ENCODE measurements around the gene ADAM33. TPM values are rescaled to one million over a fixed set of nuclear protein-coding genes. Genes with fewer than 3 reads are reported as not detected.

ADAM33 gene
- total and polyA plus RNA-seq, 2 of the 8 experiments (the other 6 are each of a cell fraction or from before 2014, with no cell fraction given), result 4.2 to 6.0 TPM

DNA sequence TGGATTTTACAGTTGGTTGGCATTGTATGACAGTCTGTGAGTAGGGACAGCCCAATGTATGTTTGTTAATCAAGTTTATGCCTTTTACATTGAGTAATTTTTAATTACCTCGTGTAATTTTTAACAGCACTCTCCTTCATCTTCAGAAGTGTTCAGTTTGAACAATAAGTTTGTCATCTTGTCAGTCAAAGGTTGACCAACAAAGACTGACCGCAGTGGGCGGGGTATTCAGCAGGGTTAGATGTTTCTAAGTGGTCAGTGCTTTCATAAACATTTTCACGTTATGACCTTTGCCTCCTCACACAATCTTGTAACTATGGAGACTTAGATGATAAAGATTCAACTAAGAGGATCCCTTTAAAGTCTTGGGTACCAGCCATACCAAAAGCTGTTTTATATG lies 59.4 kb downstream of the ADAM33 start:
- no peak overlapping the region for H3K27ac ChIP-seq (ENCODE audit: low read depth, low read length)
- no peaks in the 10 kb centered on the region for H3K9me3 ChIP-seq (ENCODE audit: insufficient read depth in 2 of 2, low read depth in 1 of 2, low read length in 1 of 2)
- H4K91ac ChIP-seq (replicated peaks; ENCODE audit: insufficient read length, low read length), result no peak overlapping the region
- no peak overlapping the region for H2AK5ac ChIP-seq (ENCODE audit: low read depth, low read length)
- H3K18ac ChIP-seq (ENCODE audit: extremely low read depth, low read length), result no peak overlapping the region
- H2BK120ac ChIP-seq (replicated peaks; ENCODE audit: low read depth, low read length), result no peak overlapping the region
- no peak overlapping the region for H2BK5ac ChIP-seq (ENCODE audit: low read depth, low read length)
- no peak overlapping the region for H4K8ac ChIP-seq (ENCODE audit: extremely low read depth, insufficient read depth, low read length)
- FAIRE-seq, result no peak
- WGBS, 2 experiments (ENCODE audit: extremely low coverage in 1 of 2, insufficient coverage in 1 of 2, insufficient read length in 1 of 2, insufficient replicate concordance in 2 of 2, low coverage in 1 of 2, low lambda C conversion rate in 2 of 2, missing lambda C conversion rate in 1 of 2), result 89% methylated on average over 4 of the region's 4 CpGs; no CpG with 5 or more reads in 1 of the 2 experiments
- H3K79me2 ChIP-seq (ENCODE audit: control insufficient read depth in 1 of 2, insufficient read depth in 2 of 2, low read length in 2 of 2), result no peaks in the 10 kb centered on the region
- H3K56ac ChIP-seq (replicated peaks; ENCODE audit: insufficient read length, low read depth, low read length), result no peak overlapping the region
- POLR2A ChIA-PET (ENCODE audit: partially characterized antibody), result no interaction called here
- H3K23ac ChIP-seq (ENCODE audit: insufficient read length), result no peak overlapping the region
- no peak overlapping the region for H4K5ac ChIP-seq (ENCODE audit: insufficient read length, low read depth, low read length)
- H4K20me1 ChIP-seq (replicated peaks in 1 of 2; ENCODE audit: control insufficient read depth in 1 of 2, insufficient read depth in 2 of 2, low read length in 2 of 2), result no peaks in the 10 kb centered on the region
- no peaks in the 10 kb centered on the region for H3K27me3 ChIP-seq (replicated peaks in 1 of 4; ENCODE audit: control insufficient read depth in 3 of 4, extremely low read depth in 1 of 4, insufficient read depth in 3 of 4, low read length in 3 of 4)
- H2AFZ ChIP-seq (ENCODE audit: low read length), result no peak overlapping the region
- H3K4me3 ChIP-seq (ENCODE audit: extremely low read depth in 1 of 4, insufficient read depth in 2 of 4, low read depth in 3 of 4, low read length in 4 of 4), result no peak overlapping the region
- no peak overlapping the region for H2BK15ac ChIP-seq (ENCODE audit: low read length)
- no peak overlapping the region for H2BK12ac ChIP-seq (ENCODE audit: low read depth, low read length)
- no peak overlapping the region for H3K4me2 ChIP-seq (ENCODE audit: insufficient read depth in 1 of 2, low read depth in 2 of 2, low read length in 2 of 2)
- DNase-seq (ENCODE audit: low read depth in 1 of 2, low spot score in 2 of 2), result no peak
- H3K36me3 ChIP-seq (ENCODE audit: control insufficient read depth in 2 of 4, insufficient read depth in 4 of 4, low read length in 3 of 4), result no peaks in the 10 kb centered on the region
- H3K4ac ChIP-seq (replicated peaks; ENCODE audit: insufficient read length, low read depth, low read length), result no peak overlapping the region
- no peak overlapping the region for H2BK20ac ChIP-seq (ENCODE audit: low read length)
- CTCF ChIA-PET (ENCODE audit: partially characterized antibody), result interaction anchor here (2.8 kb wide), 1 partner anchor 8 kb away, joined by 10 read pairs; no protein-coding TSS in a partner anchor
- H3K79me1 ChIP-seq (ENCODE audit: low read depth, low read length), result no peaks in the 10 kb centered on the region
- H3K23me2 ChIP-seq (ENCODE audit: low read depth, low read length), result no peaks in the 10 kb centered on the region
- no peaks in the 10 kb centered on the region for H3K4me1 ChIP-seq (replicated peaks in 1 of 4; ENCODE audit: control insufficient read depth in 3 of 4, insufficient read depth in 4 of 4, low read length in 3 of 4)
- H3K9ac ChIP-seq (replicated peaks in 1 of 4; ENCODE audit: extremely low read depth in 1 of 4, low read depth in 3 of 4, low read length in 3 of 4), result no peak overlapping the region
- no peak overlapping the region for H3K14ac ChIP-seq (ENCODE audit: insufficient read length)

Measured in H1 (cell line).